GM12878 (cell line): ENCODE results near the gene PARM1. TPM values are rescaled to one million over a fixed set of nuclear protein-coding genes. Genes with fewer than 3 reads are reported as not detected.

Source experiments
- ATAC-seq: fragments of 200-7000 bp; cut with Tn5 transposase; 3 replicates; pipeline ENCODE4 v1.9.1; 2020; ENCODE audit warnings: mild to moderate bottlenecking, moderate library complexity
- BruUV-seq: library from RNA; stranded (reverse); fragments of 400-500 nt; replicated peaks from 2 replicates; lab custom pipeline; 2021; lab: Mats Ljungman, UMichigan
- CTCF ChIA-PET: fragments of 300-600 bp; sonication (Branson Sonifier 250); formaldehyde crosslinking; extraction: SDS; loops from one replicate; lab custom pipeline; 2021; ENCODE audit warnings: inconsistent platforms; lab: Yijun Ruan, JAX
- POLR2A ChIA-PET: fragments of 350-600 bp; formaldehyde crosslinking; extraction: SDS; loops from one replicate; lab custom pipeline; 2021; ENCODE audit warnings: inconsistent platforms; lab: Charles Lee
- RAD21 ChIA-PET: fragments of 300-600 bp; sonication (Branson Sonifier 250); formaldehyde crosslinking; loops from one replicate; lab custom pipeline; 2023; ENCODE audit warnings: antibody characterized with exemption; ENCODE audit not compliant: unreplicated experiment; lab: Charles Lee
- SMC1A ChIA-PET: fragments of 300-600 bp; sonication (Branson Sonifier 250); formaldehyde crosslinking; loops from one replicate; lab custom pipeline; 2023; ENCODE audit not compliant: unreplicated experiment, uncharacterized antibody; lab: Charles Lee
- DNase-seq: peaks from one replicate; pipeline ENCODE4 v3.0.0-alpha.2; 2011; ENCODE audit warnings: low read depth, low spot score
- FAIRE-seq: peaks from 3 replicates; lab custom pipeline; 2011; peaks lifted over from hg19 to GRCh38; lab: Jason Lieb, UNC
- H2AFZ ChIP-seq: 2 replicates; pipeline ENCODE4 v1.6.0; 2011; ENCODE audit warnings: low read depth, low read length, control low read depth; ENCODE audit not compliant: control insufficient read depth
- H3K27ac ChIP-seq: 2 replicates; pipeline ENCODE4 v1.5.1; 2011; ENCODE audit warnings: control low read depth; ENCODE audit not compliant: control insufficient read depth, insufficient read depth
- H3K27me3 ChIP-seq, 2 experiments: replicated peaks in 1 of 2; 2 replicates each; pipeline versions ENCODE4 v1.6.0 to v1.6.1; 2011; ENCODE audit warnings: low read length in 1 of 2; ENCODE audit not compliant: control insufficient read depth in 2 of 2, insufficient read depth in 2 of 2
- H3K36me3 ChIP-seq, 2 experiments: 2 replicates each; pipeline ENCODE4 v1.5.1; 2011; ENCODE audit warnings: low read length in 1 of 2; ENCODE audit not compliant: control insufficient read depth in 2 of 2, insufficient read depth in 2 of 2
- H3K4me1 ChIP-seq: 2 replicates; pipeline ENCODE4 v1.6.1; 2011; ENCODE audit warnings: mild to moderate bottlenecking, low read length, moderate library complexity, mixed read lengths; ENCODE audit not compliant: control insufficient read depth, insufficient read depth
- H3K4me2 ChIP-seq: 2 replicates; pipeline ENCODE4 v1.6.0; 2011; ENCODE audit warnings: control low read depth; ENCODE audit not compliant: control insufficient read depth, insufficient read depth
- H3K4me3 ChIP-seq: fragments of 200-600 bp; sonication (generic); 2 replicates; pipeline ENCODE4 v1.5.1; 2016
- H3K79me2 ChIP-seq: 2 replicates; pipeline ENCODE4 v1.6.0; 2011; ENCODE audit warnings: low read length; ENCODE audit not compliant: control insufficient read depth, insufficient read depth
- H3K9ac ChIP-seq: 2 replicates; pipeline ENCODE4 v1.8.0; 2011; ENCODE audit warnings: low read length, control low read depth, mixed read lengths; ENCODE audit not compliant: control insufficient read depth, insufficient read depth
- H3K9me3 ChIP-seq: replicated peaks from 3 replicates; pipeline ENCODE4 v1.5.1; 2011; ENCODE audit warnings: mild to moderate bottlenecking, low read length; ENCODE audit not compliant: control insufficient read depth, insufficient read depth
- H4K20me1 ChIP-seq: 2 replicates; pipeline ENCODE4 v1.6.0; 2011; ENCODE audit not compliant: control insufficient read depth, insufficient read depth
- CEBPB ChIP-seq, 2 experiments: fragments of 150-350 bp in 1 of 2; IDR thresholded peaks; 2 replicates each; pipeline ENCODE4 v1.6.1; 2012 to 2014; ENCODE audit warnings: low read depth in 2 of 2, low read length in 2 of 2, borderline replicate concordance in 1 of 2, inconsistent platforms in 1 of 2
- CHD4 ChIP-seq: fragments of 200-600 bp; sonication (generic); IDR thresholded peaks from 2 replicates; pipeline ENCODE4 v1.6.1; 2016; ENCODE audit warnings: mild to moderate bottlenecking
- CREM ChIP-seq: IDR thresholded peaks from 2 replicates; pipeline ENCODE4 v1.6.1; 2014; ENCODE audit warnings: antibody characterized with exemption, low read depth
- DPF2 ChIP-seq: fragments of 450-650 bp; IDR thresholded peaks from 2 replicates; pipeline ENCODE4 v1.6.1; 2017; ENCODE audit warnings: mild to moderate bottlenecking
- EP300 ChIP-seq, 2 experiments: fragments of 150-350 bp in 1 of 2; IDR thresholded peaks; 2 replicates each; pipeline ENCODE4 v1.6.1; 2011 to 2012; ENCODE audit warnings: low read depth in 2 of 2, low read length in 2 of 2, borderline replicate concordance in 1 of 2, improper control_type of control experiment in 1 of 2, inconsistent platforms in 1 of 2; ENCODE audit not compliant: control insufficient read depth in 1 of 2
- ETV6 ChIP-seq, 2 experiments: fragments of 450-650 bp in 1 of 2; IDR thresholded peaks in 1 of 2; conservative IDR thresholded peaks in 1 of 2; 2 replicates each; pipeline ENCODE4 v1.6.1; 2014; ENCODE audit warnings: antibody characterized with exemption in 1 of 2, borderline replicate concordance in 1 of 2, low read depth in 1 of 2, mild to moderate bottlenecking in 1 of 2, moderate library complexity in 1 of 2
- FOS ChIP-seq: IDR thresholded peaks from 3 replicates; pipeline ENCODE4 v1.6.1; 2011; ENCODE audit warnings: borderline replicate concordance; ENCODE audit not compliant: insufficient read length; ENCODE audit errors: extremely low read depth
- FOXM1 ChIP-seq: IDR thresholded peaks from 2 replicates; pipeline ENCODE4 v1.6.1; 2012; ENCODE audit warnings: low read depth, mild to moderate bottlenecking, inconsistent platforms, low read length, moderate library complexity
- GABPA ChIP-seq: IDR thresholded peaks from 2 replicates; pipeline ENCODE4 v1.6.1; 2014; ENCODE audit warnings: antibody characterized with exemption, low read depth, mild to moderate bottlenecking, inconsistent platforms
- JUNB ChIP-seq: IDR thresholded peaks from 2 replicates; pipeline ENCODE4 v1.6.1; 2016; ENCODE audit warnings: antibody characterized with exemption, mild to moderate bottlenecking
- MEF2B ChIP-seq: fragments of 450-650 bp; IDR thresholded peaks from 2 replicates; pipeline ENCODE4 v1.6.1; 2018; ENCODE audit warnings: mild to moderate bottlenecking, moderate library complexity; ENCODE audit not compliant: partially characterized antibody, poor library complexity, severe bottlenecking
- MTA2 ChIP-seq: fragments of 450-650 bp; IDR thresholded peaks from 2 replicates; pipeline ENCODE4 v1.6.1; 2016; ENCODE audit warnings: low read depth, mild to moderate bottlenecking, moderate library complexity
- MXI1 ChIP-seq: fragments of 150-350 bp; IDR thresholded peaks from 2 replicates; pipeline ENCODE4 v1.6.1; 2011; ENCODE audit warnings: low read depth, mild to moderate bottlenecking, inconsistent platforms, low read length, improper control_type of control experiment
- NFIC ChIP-seq: IDR thresholded peaks from 2 replicates; pipeline ENCODE4 v1.6.1; 2012; ENCODE audit warnings: low read depth, mild to moderate bottlenecking, inconsistent platforms, low read length, moderate library complexity
- NFXL1 ChIP-seq: fragments of 450-650 bp; IDR thresholded peaks from 2 replicates; pipeline ENCODE4 v1.6.1; 2017; ENCODE audit warnings: antibody characterized with exemption, mild to moderate bottlenecking, borderline replicate concordance
- PKNOX1 ChIP-seq: fragments of 450-650 bp; IDR thresholded peaks from 2 replicates; pipeline ENCODE4 v1.6.1; 2016; ENCODE audit warnings: mild to moderate bottlenecking
- PML ChIP-seq: IDR thresholded peaks from 2 replicates; pipeline ENCODE4 v1.6.1; 2012; ENCODE audit warnings: low read length, inconsistent platforms
- RUNX3 ChIP-seq: IDR thresholded peaks from 2 replicates; pipeline ENCODE4 v1.6.1; 2012; ENCODE audit warnings: low read length, inconsistent platforms
- TBL1XR1 ChIP-seq: IDR thresholded peaks from 2 replicates; pipeline ENCODE4 v1.6.1; 2012; ENCODE audit warnings: low read depth, low read length, improper control_type of control experiment
- ZNF384 ChIP-seq: IDR thresholded peaks from 2 replicates; pipeline ENCODE4 v1.6.1; 2012; ENCODE audit warnings: low read depth, mild to moderate bottlenecking, low read length, improper control_type of control experiment, borderline replicate concordance
- WGBS: methylation state at CpG from one replicate; pipeline ENCODE4 v1.1.6; 2016; ENCODE audit warnings: low lambda C conversion rate; ENCODE audit not compliant: insufficient replicate concordance, insufficient coverage; ENCODE audit errors: missing lambda C conversion rate; 5-methylcytosine and 5-hydroxymethylcytosine counted together
- in situ Hi-C: fragments of 300-500 bp; cut with MboI; formaldehyde crosslinking; loops from 9 replicates; pipeline ENCODE4 v1.14.3; 2018; ENCODE audit warnings: mixed read lengths
- intact Hi-C: fragments of 100-400 bp; cut with micrococcal nuclease; formaldehyde crosslinking; loops from one replicate; pipeline ENCODE4 v1.14.2; 2022; ENCODE audit not compliant: unreplicated experiment
- polyA plus RNA-seq, 11 experiments: library from polyadenylated mRNA; depleted of rRNA in 4 of 11; unstranded in 6 of 11; stranded (reverse) in 5 of 11; fragments of >200 nt; fragmentation: Nextera tagmentation in 4 of 11; fragmentation: Illumina TruSeq in 1 of 11; extraction: Ambion mirVana in 4 of 11; extraction: Trizol in 1 of 11; gene quantifications; 1 replicate in 1 of 11; 2 replicates in 10 of 11; pipeline versions ENCODE4 v1.2.1 to v1.2.3, GENCODE V29; 2011 to 2016; ENCODE audit warnings: inconsistent platforms in 2 of 11, missing spikeins in 2 of 11, low read depth in 1 of 11
- total RNA-seq, 4 experiments: library from RNA; depleted of rRNA in 3 of 4; stranded (reverse); fragments of >200 nt in 3 of 4; fragmentation: Illumina TruSeq in 1 of 4; extraction: Trizol in 1 of 4; gene quantifications; 2 replicates each; pipeline versions ENCODE4 v1.2.1 to v1.2.3, GENCODE V29; 2013 to 2021

Gene PARM1
- total and polyA plus RNA-seq, 10 of the 15 experiments (the other 5 are each of a cell fraction or from before 2014, with no cell fraction given) = 13.9 to 56.2 (median 41.3) TPM

- H3K9me3 ChIP-seq = peaks cover 7% of the 10 kb centered on the region; the same call in 2 of the 3 replicates
- H2AFZ ChIP-seq = peak overlapping the region; percentile 46
- H3K27ac ChIP-seq = peak overlapping the region; percentile 59
- intact Hi-C loops (loop anchor here (5.0 to 10.0 kb wide), 2 partner anchors 42 to 375 kb away; no protein-coding TSS in a partner anchor), in situ Hi-C loops (no loop called here)
- H4K20me1 ChIP-seq = no peaks in the 10 kb centered on the region
- POLR2A ChIA-PET = no interaction called here
- ATAC-seq = peak; percentile 73
- BruUV-seq = no TSS peak
- RAD21 ChIA-PET = interaction anchor here (1.2 to 1.8 kb wide), 4 partner anchors 12 to 46 kb away, joined by 3 to 6 read pairs (median 4); partner anchors contain the start of gene PARM1
- no peaks in the 10 kb centered on the region for H3K79me2 ChIP-seq
- SMC1A ChIA-PET = interaction anchor here (1.1 to 2.7 kb wide), 8 partner anchors 10 to 749 kb away, joined by 3 to 18 read pairs (median 4); no protein-coding TSS in a partner anchor
- peaks cover 28% of the 10 kb centered on the region for H3K4me1 ChIP-seq
- DNase-seq = no peak
- no peak overlapping the region; the same call in 1 of the 2 replicates for H3K9ac ChIP-seq
- H3K4me3 ChIP-seq = peak overlapping the region; percentile 44
- CTCF ChIA-PET = interaction anchor here (1.1 to 3.2 kb wide), 6 partner anchors 10 to 370 kb away, joined by 3 to 31 read pairs (median 5); no protein-coding TSS in a partner anchor
- peak; percentile 18 for FAIRE-seq
- no peaks in the 10 kb centered on the region for H3K36me3 ChIP-seq
- peak overlapping the region; percentile 91 for H3K4me2 ChIP-seq
- H3K27me3 ChIP-seq = no peaks in the 10 kb centered on the region
- 4% methylated on average over 6 of the region's 6 CpGs for WGBS
- TF ChIP-seq PKNOX1 = 0 out of 2 replicates have a peak, but pooled peaks have one; percentile 26
- 0 out of 2 replicates have a peak, but pooled peaks have one; percentile 26 for TF ChIP-seq GABPA
- peak; percentile 92 for TF ChIP-seq NFIC
- TF ChIP-seq FOS = no peak
- peak; percentile 55 for TF ChIP-seq MTA2
- TF ChIP-seq CEBPB (IDR thresholded peaks at IDR 0.05; ENCODE audit: borderline replicate concordance in 1 of 2, low read depth in 2 of 2, low read length in 2 of 2) = peak in 1 of 2 experiments; percentile 71; a peak in 1 of 4 replicates
- 0 out of 2 replicates have a peak, but pooled peaks have one; percentile 10 for TF ChIP-seq DPF2
- peak; percentile 24; the same call in 1 of the 2 replicates for TF ChIP-seq ZNF384
- TF ChIP-seq JUNB = peak; percentile 78
- TF ChIP-seq FOXM1 = peak; percentile 78; the same call in 1 of the 2 replicates
- TF ChIP-seq PML = 0 out of 2 replicates have a peak, but pooled peaks have one; percentile 45
- no peak for TF ChIP-seq MXI1
- peak in 1 of 2 experiments; percentile 23; a peak in 1 of 4 replicates for TF ChIP-seq EP300 (IDR thresholded peaks at IDR 0.05; ENCODE audit: borderline replicate concordance in 1 of 2, control insufficient read depth in 1 of 2, low read depth in 2 of 2, low read length in 2 of 2)
- no peak for TF ChIP-seq ETV6 (conservative IDR thresholded peaks at IDR 0.05 in 1 of 2, IDR thresholded peaks at IDR 0.05 in 1 of 2; ENCODE audit: borderline replicate concordance in 1 of 2, low read depth in 1 of 2)
- TF ChIP-seq CHD4 = no peak
- peak; percentile 20; the same call in 1 of the 2 replicates for TF ChIP-seq CREM
- peak; percentile 37 for TF ChIP-seq MEF2B
- TF ChIP-seq NFXL1 = no peak
- TF ChIP-seq TBL1XR1 = peak; percentile 67; the same call in 1 of the 2 replicates
- peak; percentile 34; the same call in 1 of the 2 replicates for TF ChIP-seq RUNX3
These were observed 13.1 kb upstream of the PARM1 start for GRCh38 chr4:74919783-74920182.
